GM23338 (cell line): ENCODE results near the gene LRP1-AS. TPM values are rescaled to one million over a fixed set of nuclear protein-coding genes. Genes with fewer than 3 reads are reported as not detected.

Experiments
- JUNB ChIP-seq: IDR thresholded peaks from one replicate; pipeline ENCODE4 v1.6.1; 2016; ENCODE audit warnings: antibody characterized with exemption; ENCODE audit not compliant: unreplicated experiment
- polyA plus RNA-seq: library from polyadenylated mRNA; unstranded; fragments of >200 nt; fragmentation: Nextera tagmentation; extraction: Ambion mirVana; gene quantifications from 2 replicates; pipeline ENCODE4 v1.2.1, GENCODE V29; 2016
- total RNA-seq: library from RNA; depleted of rRNA; stranded (reverse); fragments of >200 nt; shearing (Covaris generic); gene quantifications from 2 replicates; pipeline ENCODE4 v1.2.3, GENCODE V29; 2014
- TF ChIP-seq, protein P1 (sequence below): fragments of 250-450 bp; sonication (Bioruptor Pico); IDR thresholded peaks from 2 replicates; pipeline ENCODE4 v1.5.0; 2020; ENCODE audit warnings: mild to moderate bottlenecking, moderate library complexity
- TF ChIP-seq, protein P2 (sequence below): IDR thresholded peaks from one replicate; pipeline ENCODE4 v1.6.1; 2018; ENCODE audit warnings: antibody characterized with exemption; ENCODE audit not compliant: unreplicated experiment
- TF ChIP-seq, protein P3 (sequence below): IDR thresholded peaks from 2 replicates; pipeline ENCODE4 v1.6.1; 2016; ENCODE audit warnings: antibody characterized with exemption

LRP1-AS gene
- total and polyA plus RNA-seq, 2 experiments from 2014 or later: 0.86 TPM; not detected in 1

DNA sequence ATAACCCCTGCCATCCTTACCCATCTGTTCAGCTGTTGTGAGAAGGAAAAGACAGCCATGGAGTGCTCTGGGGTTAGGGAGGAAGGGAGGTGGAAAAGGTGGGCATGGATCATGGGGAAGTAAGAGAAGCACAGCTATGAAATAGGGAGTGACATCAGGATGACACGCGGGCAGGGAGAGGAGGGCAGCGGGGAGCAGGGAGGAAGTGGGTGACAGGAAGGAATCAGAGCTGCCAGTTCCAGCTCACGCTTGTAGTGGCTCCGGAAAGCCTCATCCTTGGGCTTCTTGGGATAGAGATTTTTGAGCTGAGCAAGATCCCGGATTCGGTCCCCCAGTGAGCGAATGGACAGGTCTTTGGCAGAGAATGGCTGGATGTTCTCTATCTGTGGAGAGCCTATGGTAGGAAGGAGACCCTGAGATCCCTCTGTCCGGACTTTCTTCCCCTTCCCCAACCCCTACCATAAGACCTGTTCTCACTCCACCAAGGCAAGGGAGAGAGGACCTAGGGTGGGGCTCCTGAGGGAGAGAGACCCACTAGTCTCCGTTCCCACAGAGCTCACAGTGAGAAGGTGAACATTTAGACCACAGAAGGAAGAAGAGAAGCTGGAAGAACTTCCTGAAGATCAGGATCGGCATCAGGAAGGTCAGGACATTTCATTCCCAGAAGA is 48.2 kb downstream of the LRP1-AS start (continued):
- TF ChIP-seq, protein P1, sequence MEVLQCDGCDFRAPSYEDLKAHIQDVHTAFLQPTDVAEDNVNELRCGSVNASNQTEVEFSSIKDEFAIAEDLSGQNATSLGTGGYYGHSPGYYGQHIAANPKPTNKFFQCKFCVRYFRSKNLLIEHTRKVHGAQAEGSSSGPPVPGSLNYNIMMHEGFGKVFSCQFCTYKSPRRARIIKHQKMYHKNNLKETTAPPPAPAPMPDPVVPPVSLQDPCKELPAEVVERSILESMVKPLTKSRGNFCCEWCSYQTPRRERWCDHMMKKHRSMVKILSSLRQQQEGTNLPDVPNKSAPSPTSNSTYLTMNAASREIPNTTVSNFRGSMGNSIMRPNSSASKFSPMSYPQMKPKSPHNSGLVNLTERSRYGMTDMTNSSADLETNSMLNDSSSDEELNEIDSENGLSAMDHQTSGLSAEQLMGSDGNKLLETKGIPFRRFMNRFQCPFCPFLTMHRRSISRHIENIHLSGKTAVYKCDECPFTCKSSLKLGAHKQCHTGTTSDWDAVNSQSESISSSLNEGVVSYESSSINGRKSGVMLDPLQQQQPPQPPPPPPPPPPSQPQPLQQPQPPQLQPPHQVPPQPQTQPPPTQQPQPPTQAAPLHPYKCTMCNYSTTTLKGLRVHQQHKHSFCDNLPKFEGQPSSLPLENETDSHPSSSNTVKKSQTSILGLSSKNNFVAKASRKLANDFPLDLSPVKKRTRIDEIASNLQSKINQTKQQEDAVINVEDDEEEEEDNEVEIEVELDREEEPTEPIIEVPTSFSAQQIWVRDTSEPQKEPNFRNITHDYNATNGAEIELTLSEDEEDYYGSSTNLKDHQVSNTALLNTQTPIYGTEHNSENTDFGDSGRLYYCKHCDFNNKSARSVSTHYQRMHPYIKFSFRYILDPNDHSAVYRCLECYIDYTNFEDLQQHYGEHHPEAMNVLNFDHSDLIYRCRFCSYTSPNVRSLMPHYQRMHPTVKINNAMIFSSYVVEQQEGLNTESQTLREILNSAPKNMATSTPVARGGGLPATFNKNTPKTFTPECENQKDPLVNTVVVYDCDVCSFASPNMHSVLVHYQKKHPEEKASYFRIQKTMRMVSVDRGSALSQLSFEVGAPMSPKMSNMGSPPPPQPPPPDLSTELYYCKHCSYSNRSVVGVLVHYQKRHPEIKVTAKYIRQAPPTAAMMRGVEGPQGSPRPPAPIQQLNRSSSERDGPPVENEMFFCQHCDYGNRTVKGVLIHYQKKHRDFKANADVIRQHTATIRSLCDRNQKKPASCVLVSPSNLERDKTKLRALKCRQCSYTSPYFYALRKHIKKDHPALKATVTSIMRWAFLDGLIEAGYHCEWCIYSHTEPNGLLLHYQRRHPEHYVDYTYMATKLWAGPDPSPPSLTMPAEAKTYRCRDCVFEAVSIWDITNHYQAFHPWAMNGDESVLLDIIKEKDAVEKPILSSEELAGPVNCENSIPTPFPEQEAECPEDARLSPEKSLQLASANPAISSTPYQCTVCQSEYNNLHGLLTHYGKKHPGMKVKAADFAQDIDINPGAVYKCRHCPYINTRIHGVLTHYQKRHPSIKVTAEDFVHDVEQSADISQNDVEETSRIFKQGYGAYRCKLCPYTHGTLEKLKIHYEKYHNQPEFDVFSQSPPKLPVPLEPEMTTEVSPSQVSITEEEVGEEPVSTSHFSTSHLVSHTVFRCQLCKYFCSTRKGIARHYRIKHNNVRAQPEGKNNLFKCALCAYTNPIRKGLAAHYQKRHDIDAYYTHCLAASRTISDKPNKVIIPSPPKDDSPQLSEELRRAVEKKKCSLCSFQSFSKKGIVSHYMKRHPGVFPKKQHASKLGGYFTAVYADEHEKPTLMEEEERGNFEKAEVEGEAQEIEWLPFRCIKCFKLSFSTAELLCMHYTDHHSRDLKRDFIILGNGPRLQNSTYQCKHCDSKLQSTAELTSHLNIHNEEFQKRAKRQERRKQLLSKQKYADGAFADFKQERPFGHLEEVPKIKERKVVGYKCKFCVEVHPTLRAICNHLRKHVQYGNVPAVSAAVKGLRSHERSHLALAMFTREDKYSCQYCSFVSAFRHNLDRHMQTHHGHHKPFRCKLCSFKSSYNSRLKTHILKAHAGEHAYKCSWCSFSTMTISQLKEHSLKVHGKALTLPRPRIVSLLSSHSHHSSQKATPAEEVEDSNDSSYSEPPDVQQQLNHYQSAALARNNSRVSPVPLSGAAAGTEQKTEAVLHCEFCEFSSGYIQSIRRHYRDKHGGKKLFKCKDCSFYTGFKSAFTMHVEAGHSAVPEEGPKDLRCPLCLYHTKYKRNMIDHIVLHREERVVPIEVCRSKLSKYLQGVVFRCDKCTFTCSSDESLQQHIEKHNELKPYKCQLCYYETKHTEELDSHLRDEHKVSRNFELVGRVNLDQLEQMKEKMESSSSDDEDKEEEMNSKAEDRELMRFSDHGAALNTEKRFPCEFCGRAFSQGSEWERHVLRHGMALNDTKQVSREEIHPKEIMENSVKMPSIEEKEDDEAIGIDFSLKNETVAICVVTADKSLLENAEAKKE (CRISPR knock-in tag): no peak
- TF ChIP-seq, protein P2, sequence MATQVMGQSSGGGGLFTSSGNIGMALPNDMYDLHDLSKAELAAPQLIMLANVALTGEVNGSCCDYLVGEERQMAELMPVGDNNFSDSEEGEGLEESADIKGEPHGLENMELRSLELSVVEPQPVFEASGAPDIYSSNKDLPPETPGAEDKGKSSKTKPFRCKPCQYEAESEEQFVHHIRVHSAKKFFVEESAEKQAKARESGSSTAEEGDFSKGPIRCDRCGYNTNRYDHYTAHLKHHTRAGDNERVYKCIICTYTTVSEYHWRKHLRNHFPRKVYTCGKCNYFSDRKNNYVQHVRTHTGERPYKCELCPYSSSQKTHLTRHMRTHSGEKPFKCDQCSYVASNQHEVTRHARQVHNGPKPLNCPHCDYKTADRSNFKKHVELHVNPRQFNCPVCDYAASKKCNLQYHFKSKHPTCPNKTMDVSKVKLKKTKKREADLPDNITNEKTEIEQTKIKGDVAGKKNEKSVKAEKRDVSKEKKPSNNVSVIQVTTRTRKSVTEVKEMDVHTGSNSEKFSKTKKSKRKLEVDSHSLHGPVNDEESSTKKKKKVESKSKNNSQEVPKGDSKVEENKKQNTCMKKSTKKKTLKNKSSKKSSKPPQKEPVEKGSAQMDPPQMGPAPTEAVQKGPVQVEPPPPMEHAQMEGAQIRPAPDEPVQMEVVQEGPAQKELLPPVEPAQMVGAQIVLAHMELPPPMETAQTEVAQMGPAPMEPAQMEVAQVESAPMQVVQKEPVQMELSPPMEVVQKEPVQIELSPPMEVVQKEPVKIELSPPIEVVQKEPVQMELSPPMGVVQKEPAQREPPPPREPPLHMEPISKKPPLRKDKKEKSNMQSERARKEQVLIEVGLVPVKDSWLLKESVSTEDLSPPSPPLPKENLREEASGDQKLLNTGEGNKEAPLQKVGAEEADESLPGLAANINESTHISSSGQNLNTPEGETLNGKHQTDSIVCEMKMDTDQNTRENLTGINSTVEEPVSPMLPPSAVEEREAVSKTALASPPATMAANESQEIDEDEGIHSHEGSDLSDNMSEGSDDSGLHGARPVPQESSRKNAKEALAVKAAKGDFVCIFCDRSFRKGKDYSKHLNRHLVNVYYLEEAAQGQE: no peak
- TF ChIP-seq JUNB: no peak
- TF ChIP-seq, protein P3, sequence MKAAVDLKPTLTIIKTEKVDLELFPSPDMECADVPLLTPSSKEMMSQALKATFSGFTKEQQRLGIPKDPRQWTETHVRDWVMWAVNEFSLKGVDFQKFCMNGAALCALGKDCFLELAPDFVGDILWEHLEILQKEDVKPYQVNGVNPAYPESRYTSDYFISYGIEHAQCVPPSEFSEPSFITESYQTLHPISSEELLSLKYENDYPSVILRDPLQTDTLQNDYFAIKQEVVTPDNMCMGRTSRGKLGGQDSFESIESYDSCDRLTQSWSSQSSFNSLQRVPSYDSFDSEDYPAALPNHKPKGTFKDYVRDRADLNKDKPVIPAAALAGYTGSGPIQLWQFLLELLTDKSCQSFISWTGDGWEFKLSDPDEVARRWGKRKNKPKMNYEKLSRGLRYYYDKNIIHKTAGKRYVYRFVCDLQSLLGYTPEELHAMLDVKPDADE: no peak
